ENCODE results near the gene MTMR2. TPM values are rescaled to one million over a fixed set of nuclear protein-coding genes. Genes with fewer than 3 reads are reported as not detected.
A peak's percentile ranks its signal among the peaks of the same experiment; 100 is the strongest.

Gene MTMR2
- total and polyA plus RNA-seq, 2 experiments from 2014 or later, result 26.6 to 52.6 TPM

DNA sequence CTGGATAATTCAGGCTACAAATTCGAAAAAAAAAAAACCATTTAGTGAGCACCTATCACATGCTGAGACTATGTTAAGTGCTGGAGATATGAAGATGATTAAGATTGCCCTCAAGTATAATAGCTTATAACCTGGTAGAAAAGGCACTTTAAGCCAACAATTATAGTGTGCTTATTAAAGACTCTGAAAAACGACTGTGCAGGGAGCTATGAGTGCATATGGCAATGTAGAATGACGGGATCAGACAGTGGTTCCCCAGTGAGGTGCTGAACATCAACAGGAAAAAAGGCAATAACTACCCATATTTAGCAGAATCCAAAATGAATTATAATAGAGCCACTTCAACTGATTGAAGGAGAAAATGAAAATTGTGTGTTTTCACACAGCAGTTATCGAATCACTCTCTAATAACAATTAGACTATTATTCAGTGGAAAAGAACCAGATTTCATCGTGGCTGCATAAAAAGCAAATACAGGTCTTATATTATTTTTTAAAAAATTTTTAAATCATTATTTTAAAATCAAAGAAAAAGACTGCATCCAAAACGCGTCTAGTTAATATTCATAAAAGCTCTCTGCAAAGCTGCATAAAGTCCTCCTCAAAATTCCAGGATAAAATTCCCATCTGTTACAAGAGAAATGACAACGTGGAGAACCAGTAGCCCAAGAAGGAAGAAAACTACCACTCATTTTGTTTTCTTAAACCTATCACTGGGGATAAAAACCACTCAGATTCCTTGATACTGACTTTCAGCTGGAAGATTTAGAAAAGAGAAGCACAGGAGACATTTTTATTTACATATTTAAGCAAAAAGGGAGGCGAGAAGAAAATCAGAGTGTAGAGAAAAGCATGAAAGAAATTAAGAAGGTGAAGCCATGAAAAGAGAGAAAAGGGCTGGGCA is 1.1 kb downstream of the MTMR2 start:
- Histone ChIP-seq H3K27me3 (ENCODE audit: insufficient read depth) (no peaks in the 10 kb centered on the region), H3K9me2 (ENCODE audit: insufficient read depth) (no peaks in the 10 kb centered on the region), H3F3A (replicated peaks; ENCODE audit: low read depth) (no peaks in the 10 kb centered on the region; the same call in 1 of the 2 replicates), H3K4me1 (ENCODE audit: insufficient read depth) (peaks cover 24% of the 10 kb centered on the region), H4K20me1 (replicated peaks; ENCODE audit: insufficient read depth) (no peaks in the 10 kb centered on the region), H3K27ac (ENCODE audit: low read depth) (peak overlapping the region; percentile 96), H3K79me2 (replicated peaks; ENCODE audit: insufficient read depth) (peaks cover 56% of the 10 kb centered on the region), H3K4me3 (peak overlapping the region; percentile 75), H3K4me2 (peak overlapping the region; percentile 90), H2AFZ (peak overlapping the region; percentile 83), H3K36me3 (ENCODE audit: insufficient read depth) (no peaks in the 10 kb centered on the region)
- Mint-ChIP-seq H3K4me3 (peak overlapping the region; percentile 99), H3K36me3 (ENCODE audit: low read depth) (no peaks in the 10 kb centered on the region; the same call in 1 of the 3 replicates), H3K27ac (peak overlapping the region; percentile 100), H3K9me3 (no peaks in the 10 kb centered on the region), H3K27me3 (ENCODE audit: insufficient read depth, low read depth, poor library complexity) (peaks cover 7% of the 10 kb centered on the region), H3K4me1 (peaks cover 27% of the 10 kb centered on the region)
- DNase-seq (ENCODE audit: low spot score) (no peak), ATAC-seq (no peak)
- TF ChIP-seq CREB1 (CRISPR knock-in tag; IDR thresholded peaks at IDR 0.05; ENCODE audit: low read depth) (no peak), ZNF114 (CRISPR knock-in tag; IDR thresholded peaks at IDR 0.05) (no peak), ZNF331 (CRISPR knock-in tag; IDR thresholded peaks at IDR 0.05; ENCODE audit: low read depth) (no peak), EZH2 (IDR thresholded peaks at IDR 0.05; ENCODE audit: low read depth, unreplicated experiment) (no peak), STAT1 (IDR thresholded peaks at IDR 0.05; ENCODE audit: unreplicated experiment) (no peak), NANOG (IDR thresholded peaks at IDR 0.05; ENCODE audit: borderline replicate concordance) (no peak), CTCF (conservative IDR thresholded peaks at IDR 0.05; ENCODE audit: low read depth in 2 of 2) (no peak), POLR2AphosphoS5 (IDR thresholded peaks at IDR 0.05; ENCODE audit: low read depth) (no peak), JUNB (IDR thresholded peaks at IDR 0.05; ENCODE audit: unreplicated experiment) (no peak), EZH2phosphoT487 (IDR thresholded peaks at IDR 0.05; ENCODE audit: unreplicated experiment) (no peak)
- TF ChIP-seq, protein P1, sequence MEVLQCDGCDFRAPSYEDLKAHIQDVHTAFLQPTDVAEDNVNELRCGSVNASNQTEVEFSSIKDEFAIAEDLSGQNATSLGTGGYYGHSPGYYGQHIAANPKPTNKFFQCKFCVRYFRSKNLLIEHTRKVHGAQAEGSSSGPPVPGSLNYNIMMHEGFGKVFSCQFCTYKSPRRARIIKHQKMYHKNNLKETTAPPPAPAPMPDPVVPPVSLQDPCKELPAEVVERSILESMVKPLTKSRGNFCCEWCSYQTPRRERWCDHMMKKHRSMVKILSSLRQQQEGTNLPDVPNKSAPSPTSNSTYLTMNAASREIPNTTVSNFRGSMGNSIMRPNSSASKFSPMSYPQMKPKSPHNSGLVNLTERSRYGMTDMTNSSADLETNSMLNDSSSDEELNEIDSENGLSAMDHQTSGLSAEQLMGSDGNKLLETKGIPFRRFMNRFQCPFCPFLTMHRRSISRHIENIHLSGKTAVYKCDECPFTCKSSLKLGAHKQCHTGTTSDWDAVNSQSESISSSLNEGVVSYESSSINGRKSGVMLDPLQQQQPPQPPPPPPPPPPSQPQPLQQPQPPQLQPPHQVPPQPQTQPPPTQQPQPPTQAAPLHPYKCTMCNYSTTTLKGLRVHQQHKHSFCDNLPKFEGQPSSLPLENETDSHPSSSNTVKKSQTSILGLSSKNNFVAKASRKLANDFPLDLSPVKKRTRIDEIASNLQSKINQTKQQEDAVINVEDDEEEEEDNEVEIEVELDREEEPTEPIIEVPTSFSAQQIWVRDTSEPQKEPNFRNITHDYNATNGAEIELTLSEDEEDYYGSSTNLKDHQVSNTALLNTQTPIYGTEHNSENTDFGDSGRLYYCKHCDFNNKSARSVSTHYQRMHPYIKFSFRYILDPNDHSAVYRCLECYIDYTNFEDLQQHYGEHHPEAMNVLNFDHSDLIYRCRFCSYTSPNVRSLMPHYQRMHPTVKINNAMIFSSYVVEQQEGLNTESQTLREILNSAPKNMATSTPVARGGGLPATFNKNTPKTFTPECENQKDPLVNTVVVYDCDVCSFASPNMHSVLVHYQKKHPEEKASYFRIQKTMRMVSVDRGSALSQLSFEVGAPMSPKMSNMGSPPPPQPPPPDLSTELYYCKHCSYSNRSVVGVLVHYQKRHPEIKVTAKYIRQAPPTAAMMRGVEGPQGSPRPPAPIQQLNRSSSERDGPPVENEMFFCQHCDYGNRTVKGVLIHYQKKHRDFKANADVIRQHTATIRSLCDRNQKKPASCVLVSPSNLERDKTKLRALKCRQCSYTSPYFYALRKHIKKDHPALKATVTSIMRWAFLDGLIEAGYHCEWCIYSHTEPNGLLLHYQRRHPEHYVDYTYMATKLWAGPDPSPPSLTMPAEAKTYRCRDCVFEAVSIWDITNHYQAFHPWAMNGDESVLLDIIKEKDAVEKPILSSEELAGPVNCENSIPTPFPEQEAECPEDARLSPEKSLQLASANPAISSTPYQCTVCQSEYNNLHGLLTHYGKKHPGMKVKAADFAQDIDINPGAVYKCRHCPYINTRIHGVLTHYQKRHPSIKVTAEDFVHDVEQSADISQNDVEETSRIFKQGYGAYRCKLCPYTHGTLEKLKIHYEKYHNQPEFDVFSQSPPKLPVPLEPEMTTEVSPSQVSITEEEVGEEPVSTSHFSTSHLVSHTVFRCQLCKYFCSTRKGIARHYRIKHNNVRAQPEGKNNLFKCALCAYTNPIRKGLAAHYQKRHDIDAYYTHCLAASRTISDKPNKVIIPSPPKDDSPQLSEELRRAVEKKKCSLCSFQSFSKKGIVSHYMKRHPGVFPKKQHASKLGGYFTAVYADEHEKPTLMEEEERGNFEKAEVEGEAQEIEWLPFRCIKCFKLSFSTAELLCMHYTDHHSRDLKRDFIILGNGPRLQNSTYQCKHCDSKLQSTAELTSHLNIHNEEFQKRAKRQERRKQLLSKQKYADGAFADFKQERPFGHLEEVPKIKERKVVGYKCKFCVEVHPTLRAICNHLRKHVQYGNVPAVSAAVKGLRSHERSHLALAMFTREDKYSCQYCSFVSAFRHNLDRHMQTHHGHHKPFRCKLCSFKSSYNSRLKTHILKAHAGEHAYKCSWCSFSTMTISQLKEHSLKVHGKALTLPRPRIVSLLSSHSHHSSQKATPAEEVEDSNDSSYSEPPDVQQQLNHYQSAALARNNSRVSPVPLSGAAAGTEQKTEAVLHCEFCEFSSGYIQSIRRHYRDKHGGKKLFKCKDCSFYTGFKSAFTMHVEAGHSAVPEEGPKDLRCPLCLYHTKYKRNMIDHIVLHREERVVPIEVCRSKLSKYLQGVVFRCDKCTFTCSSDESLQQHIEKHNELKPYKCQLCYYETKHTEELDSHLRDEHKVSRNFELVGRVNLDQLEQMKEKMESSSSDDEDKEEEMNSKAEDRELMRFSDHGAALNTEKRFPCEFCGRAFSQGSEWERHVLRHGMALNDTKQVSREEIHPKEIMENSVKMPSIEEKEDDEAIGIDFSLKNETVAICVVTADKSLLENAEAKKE (CRISPR knock-in tag; IDR thresholded peaks at IDR 0.05), result no peak
- TF ChIP-seq, protein P2, sequence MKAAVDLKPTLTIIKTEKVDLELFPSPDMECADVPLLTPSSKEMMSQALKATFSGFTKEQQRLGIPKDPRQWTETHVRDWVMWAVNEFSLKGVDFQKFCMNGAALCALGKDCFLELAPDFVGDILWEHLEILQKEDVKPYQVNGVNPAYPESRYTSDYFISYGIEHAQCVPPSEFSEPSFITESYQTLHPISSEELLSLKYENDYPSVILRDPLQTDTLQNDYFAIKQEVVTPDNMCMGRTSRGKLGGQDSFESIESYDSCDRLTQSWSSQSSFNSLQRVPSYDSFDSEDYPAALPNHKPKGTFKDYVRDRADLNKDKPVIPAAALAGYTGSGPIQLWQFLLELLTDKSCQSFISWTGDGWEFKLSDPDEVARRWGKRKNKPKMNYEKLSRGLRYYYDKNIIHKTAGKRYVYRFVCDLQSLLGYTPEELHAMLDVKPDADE (IDR thresholded peaks at IDR 0.05), result no peak
- TF ChIP-seq, protein P3, sequence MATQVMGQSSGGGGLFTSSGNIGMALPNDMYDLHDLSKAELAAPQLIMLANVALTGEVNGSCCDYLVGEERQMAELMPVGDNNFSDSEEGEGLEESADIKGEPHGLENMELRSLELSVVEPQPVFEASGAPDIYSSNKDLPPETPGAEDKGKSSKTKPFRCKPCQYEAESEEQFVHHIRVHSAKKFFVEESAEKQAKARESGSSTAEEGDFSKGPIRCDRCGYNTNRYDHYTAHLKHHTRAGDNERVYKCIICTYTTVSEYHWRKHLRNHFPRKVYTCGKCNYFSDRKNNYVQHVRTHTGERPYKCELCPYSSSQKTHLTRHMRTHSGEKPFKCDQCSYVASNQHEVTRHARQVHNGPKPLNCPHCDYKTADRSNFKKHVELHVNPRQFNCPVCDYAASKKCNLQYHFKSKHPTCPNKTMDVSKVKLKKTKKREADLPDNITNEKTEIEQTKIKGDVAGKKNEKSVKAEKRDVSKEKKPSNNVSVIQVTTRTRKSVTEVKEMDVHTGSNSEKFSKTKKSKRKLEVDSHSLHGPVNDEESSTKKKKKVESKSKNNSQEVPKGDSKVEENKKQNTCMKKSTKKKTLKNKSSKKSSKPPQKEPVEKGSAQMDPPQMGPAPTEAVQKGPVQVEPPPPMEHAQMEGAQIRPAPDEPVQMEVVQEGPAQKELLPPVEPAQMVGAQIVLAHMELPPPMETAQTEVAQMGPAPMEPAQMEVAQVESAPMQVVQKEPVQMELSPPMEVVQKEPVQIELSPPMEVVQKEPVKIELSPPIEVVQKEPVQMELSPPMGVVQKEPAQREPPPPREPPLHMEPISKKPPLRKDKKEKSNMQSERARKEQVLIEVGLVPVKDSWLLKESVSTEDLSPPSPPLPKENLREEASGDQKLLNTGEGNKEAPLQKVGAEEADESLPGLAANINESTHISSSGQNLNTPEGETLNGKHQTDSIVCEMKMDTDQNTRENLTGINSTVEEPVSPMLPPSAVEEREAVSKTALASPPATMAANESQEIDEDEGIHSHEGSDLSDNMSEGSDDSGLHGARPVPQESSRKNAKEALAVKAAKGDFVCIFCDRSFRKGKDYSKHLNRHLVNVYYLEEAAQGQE (IDR thresholded peaks at IDR 0.05; ENCODE audit: unreplicated experiment), result no peak

All from GM23338 (cell line).